ENCODE data around the gene GHITM. TPM values are rescaled to one million over a fixed set of nuclear protein-coding genes. Genes with fewer than 3 reads are reported as not detected.
A peak's percentile ranks its signal among the peaks of the same experiment; 100 is the strongest.
"Not testable (repeated sequence)": the region's sequence is repeated elsewhere in the genome, so short reads cannot be mapped to it uniquely, and the experiment has no call there.

Gene GHITM, protein sequence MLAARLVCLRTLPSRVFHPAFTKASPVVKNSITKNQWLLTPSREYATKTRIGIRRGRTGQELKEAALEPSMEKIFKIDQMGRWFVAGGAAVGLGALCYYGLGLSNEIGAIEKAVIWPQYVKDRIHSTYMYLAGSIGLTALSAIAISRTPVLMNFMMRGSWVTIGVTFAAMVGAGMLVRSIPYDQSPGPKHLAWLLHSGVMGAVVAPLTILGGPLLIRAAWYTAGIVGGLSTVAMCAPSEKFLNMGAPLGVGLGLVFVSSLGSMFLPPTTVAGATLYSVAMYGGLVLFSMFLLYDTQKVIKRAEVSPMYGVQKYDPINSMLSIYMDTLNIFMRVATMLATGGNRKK
- 100 to 1,000 TPM; 110 to 165 (median 149) TPM for total RNA-seq

DNA sequence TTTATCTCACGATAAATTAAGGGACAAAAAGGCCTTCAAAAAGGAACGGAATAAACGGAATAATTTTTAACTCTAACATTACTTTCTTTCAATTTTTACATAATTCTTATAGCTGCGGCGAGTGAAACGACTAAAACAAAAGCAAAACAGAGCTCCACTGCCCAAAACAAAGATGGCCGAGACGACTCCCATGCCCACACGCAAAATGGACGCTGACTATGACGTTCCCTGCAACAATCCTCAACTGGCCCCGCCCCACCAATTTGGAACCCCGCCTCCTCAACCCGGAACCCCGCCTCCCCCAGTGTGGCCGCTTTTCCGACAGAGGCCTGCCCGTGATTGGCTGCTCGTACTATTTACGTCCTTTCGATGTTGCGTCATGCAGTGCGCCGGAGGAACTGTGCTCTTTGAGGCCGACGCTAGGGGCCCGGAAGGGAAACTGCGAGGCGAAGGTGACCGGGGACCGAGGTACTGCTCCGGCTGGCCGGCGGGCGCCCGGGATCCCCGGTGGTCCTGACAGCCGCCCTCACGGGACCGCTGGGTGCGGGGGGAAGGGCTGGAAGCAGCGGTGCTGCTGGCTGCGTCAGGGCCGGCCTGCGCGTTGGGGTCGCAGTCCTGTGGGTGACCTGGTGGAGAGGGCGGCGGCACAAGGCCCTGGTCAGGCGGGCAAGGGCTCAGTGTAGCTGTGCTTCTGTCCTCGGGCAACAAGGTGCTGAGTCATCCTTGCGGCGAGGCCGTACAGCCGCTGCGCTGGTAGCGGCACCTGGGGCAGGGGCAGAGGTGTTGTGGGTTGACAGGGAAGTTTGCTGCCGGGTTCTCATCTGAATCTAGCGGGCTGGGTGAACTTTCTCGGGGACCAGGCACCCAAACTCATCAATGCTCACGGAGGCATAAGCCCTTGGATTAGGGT lies at the start of gene GHITM:
GHITM (plus strand) TSS at position 384 of the 910 bp plus-strand sequence. CDS start 1,992 bp downstream, outside the sequence.
- TF ChIP-seq, protein P1, sequence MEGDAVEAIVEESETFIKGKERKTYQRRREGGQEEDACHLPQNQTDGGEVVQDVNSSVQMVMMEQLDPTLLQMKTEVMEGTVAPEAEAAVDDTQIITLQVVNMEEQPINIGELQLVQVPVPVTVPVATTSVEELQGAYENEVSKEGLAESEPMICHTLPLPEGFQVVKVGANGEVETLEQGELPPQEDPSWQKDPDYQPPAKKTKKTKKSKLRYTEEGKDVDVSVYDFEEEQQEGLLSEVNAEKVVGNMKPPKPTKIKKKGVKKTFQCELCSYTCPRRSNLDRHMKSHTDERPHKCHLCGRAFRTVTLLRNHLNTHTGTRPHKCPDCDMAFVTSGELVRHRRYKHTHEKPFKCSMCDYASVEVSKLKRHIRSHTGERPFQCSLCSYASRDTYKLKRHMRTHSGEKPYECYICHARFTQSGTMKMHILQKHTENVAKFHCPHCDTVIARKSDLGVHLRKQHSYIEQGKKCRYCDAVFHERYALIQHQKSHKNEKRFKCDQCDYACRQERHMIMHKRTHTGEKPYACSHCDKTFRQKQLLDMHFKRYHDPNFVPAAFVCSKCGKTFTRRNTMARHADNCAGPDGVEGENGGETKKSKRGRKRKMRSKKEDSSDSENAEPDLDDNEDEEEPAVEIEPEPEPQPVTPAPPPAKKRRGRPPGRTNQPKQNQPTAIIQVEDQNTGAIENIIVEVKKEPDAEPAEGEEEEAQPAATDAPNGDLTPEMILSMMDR (IDR thresholded peaks at IDR 0.05), result peak in 2 of 3 donors; percentile 2 to 39
- ATAC-seq (ENCODE audit: low FRiP score) (peak; percentile 99), DNase-seq (ENCODE audit: low spot score) (peak; percentile 97)

- TF ChIP-seq, protein P1 (IDR thresholded peaks at IDR 0.05), result no peak
- ATAC-seq (ENCODE audit: low FRiP score) (peak; percentile 87), DNase-seq (ENCODE audit: low spot score) (no peak)
Measured at GRCh38 chr10:84095811-84096497, 43.4 kb upstream of the GHITM start.

- no peak for ATAC-seq (ENCODE audit: low FRiP score)
- TF ChIP-seq, protein P1 (IDR thresholded peaks at IDR 0.05), result no peak
- DNase-seq (ENCODE audit: low spot score), result no peak
Measured at GRCh38 chr10:84097787-84098353, 41.4 kb upstream of the GHITM start.

DNA sequence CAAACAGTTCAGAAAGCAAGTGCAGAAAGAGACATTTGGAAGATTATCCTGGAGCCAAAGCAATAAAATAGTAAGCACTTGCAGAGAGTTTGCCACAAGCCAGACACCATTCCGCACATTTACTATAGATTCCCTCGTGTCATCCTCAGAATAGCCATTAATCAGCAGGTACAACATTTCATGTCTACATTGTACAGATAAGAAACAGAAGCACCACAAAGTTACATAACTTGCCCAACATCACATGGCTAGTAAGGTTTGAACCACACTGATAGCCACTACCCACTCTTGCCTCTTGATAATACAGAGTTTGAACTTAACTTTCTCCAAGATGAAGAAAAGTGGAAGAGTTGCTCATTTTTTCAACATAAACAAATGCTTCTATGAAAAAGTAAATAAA lies 40.6 kb upstream of the GHITM start:
- TF ChIP-seq, protein P1 (IDR thresholded peaks at IDR 0.05), result no peak

GRCh38 chr10:84101042-84101441 lies 38.3 kb upstream of the GHITM start:
- DNase-seq (ENCODE audit: low spot score), result no peak
- no peak for ATAC-seq (ENCODE audit: low FRiP score)
- TF ChIP-seq, protein P1 (IDR thresholded peaks at IDR 0.05), result no peak

More for the DNA sequence above, 40.6 kb upstream of the GHITM start:
- no peak for DNase-seq (ENCODE audit: low spot score)
- ATAC-seq (ENCODE audit: low FRiP score), result no peak

GRCh38 chr10:84108797-84109196 lies 30.5 kb upstream of the GHITM start:
- no peak for ATAC-seq (ENCODE audit: low FRiP score)
- TF ChIP-seq, protein P1 (IDR thresholded peaks at IDR 0.05), result no peak
- no peak for DNase-seq (ENCODE audit: low spot score)

DNA sequence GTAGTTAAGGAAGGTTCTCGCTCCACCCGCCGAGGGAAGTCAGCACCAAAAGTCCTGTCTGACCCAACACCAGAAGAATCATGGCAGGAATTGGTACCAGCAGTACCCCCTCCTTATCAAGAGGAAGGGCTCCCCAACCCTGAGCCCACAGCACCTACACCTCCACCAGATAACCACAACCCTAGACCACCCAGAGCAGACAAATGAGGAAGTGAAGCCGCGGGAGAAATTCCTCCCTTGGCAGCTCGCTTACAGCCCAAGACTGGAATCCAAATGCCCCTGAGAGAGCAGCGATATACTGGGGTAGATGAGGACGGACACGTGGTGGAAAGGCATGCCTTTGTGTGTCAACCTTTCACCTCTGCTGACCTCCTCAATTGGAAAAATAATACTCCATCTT lies 29.5 kb upstream of the GHITM start:
- ATAC-seq (ENCODE audit: low FRiP score); DNase-seq (ENCODE audit: low spot score): not testable (repeated sequence)

GRCh38 chr10:84113468-84113867 lies 25.8 kb upstream of the GHITM start:
- ATAC-seq (ENCODE audit: low FRiP score); DNase-seq (ENCODE audit: low spot score): not testable (repeated sequence)
